GM18519 (cell line): ENCODE results near the gene PCNT.

Experiments
- ATAC-seq: cut with Tn5 transposase; IDR thresholded peaks from one replicate; pipeline ENCODE4 v1.9.1; 2021; ENCODE audit warnings: mild to moderate bottlenecking, moderate library complexity; ENCODE audit not compliant: unreplicated experiment, low FRiP score

Gene PCNT

GRCh38 chr21:46327711-46328110, 3.8 kb downstream of the PCNT start:
- ATAC-seq, result no peak

GRCh38 chr21:46328151-46328550, 4.2 kb downstream of the PCNT start:
- no peak for ATAC-seq

GRCh38 chr21:46329796-46330195, 5.8 kb downstream of the PCNT start:
- no peak for ATAC-seq

GRCh38 chr21:46334351-46335140, 10.6 kb downstream of the PCNT start:
- no peak for ATAC-seq

GRCh38 chr21:46336603-46337002, 12.6 kb downstream of the PCNT start:
- ATAC-seq, result no peak

GRCh38 chr21:46340998-46341397, 17.0 kb downstream of the PCNT start:
- no peak for ATAC-seq

- no peak for ATAC-seq
Observed at GRCh38 chr21:46344219-46344915, 20.4 kb downstream of the PCNT start.

- ATAC-seq, result no peak
Observed at GRCh38 chr21:46345861-46346260, 21.9 kb downstream of the PCNT start.

GRCh38 chr21:46346296-46347202, 22.6 kb downstream of the PCNT start:
- no peak for ATAC-seq

GRCh38 chr21:46347203-46347550, 23.2 kb downstream of the PCNT start:
- ATAC-seq, result no peak

GRCh38 chr21:46347791-46348381, 23.9 kb downstream of the PCNT start:
- ATAC-seq, result no peak

- no peak for ATAC-seq
Observed at GRCh38 chr21:46349134-46349760, 25.3 kb downstream of the PCNT start.

GRCh38 chr21:46350571-46350970, 26.6 kb downstream of the PCNT start:
- ATAC-seq, result no peak

GRCh38 chr21:46350981-46351380, 27.0 kb downstream of the PCNT start:
- no peak for ATAC-seq

- ATAC-seq, result no peak
Observed at GRCh38 chr21:46351476-46352163, 27.7 kb downstream of the PCNT start.

- no peak for ATAC-seq
Observed at GRCh38 chr21:46352164-46352515, 28.2 kb downstream of the PCNT start.

- ATAC-seq, result no peak
Observed at GRCh38 chr21:46352913-46353312, 29.0 kb downstream of the PCNT start.

GRCh38 chr21:46354046-46354445, 30.1 kb downstream of the PCNT start:
- ATAC-seq, result no peak

GRCh38 chr21:46354518-46354917, 30.6 kb downstream of the PCNT start:
- no peak for ATAC-seq
